ENCODE measurements around the gene GABRA1. TPM values are rescaled to one million over a fixed set of nuclear protein-coding genes. Genes with fewer than 3 reads are reported as not detected.

Gene GABRA1
- total RNA-seq, 1 experiment from 2014 or later, result not detected

DNA sequence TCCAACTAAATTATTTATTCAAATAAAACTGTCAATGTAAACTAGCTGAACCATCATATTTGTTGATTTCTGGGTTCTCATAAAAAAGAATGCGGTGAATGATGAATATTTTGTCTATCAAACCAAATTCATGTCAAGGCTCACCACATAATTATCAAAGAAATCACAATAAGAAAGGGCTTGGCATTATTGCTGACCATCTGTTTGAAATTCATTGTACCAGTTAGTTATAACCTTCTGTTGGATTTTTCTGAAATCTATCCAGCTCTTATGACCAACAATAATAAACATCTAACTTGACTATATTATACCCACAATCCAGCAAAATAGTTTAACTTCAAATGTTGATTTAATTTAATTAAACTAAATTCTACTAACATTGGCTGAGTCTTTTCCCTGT, 53.1 kb downstream of the GABRA1 start:
- H3K27ac Mint-ChIP-seq (ENCODE audit: unreplicated experiment), result no peak overlapping the region
- Histone ChIP-seq H3K27me3 (replicated peaks; ENCODE audit: control insufficient read depth, insufficient read depth, low read length) (no peaks in the 10 kb centered on the region), H3K4me3 (ENCODE audit: low read depth, low read length) (no peak overlapping the region), H3K36me3 (ENCODE audit: control insufficient read depth, insufficient read depth, low read length) (no peaks in the 10 kb centered on the region), H3K4me1 (no peaks in the 10 kb centered on the region), H3K9me3 (no peaks in the 10 kb centered on the region)
- intact Hi-C loops (cut with micrococcal nuclease; ENCODE audit: unreplicated experiment), result no loop called here
- H3K27me3 Mint-ChIP-seq (ENCODE audit: insufficient read depth, unreplicated experiment), result peaks cover 7% of the 10 kb centered on the region
- no TSS peak for BruUV-seq (replicated peaks)
- no peak for DNase-seq
- no peak for TF ChIP-seq CTCF (IDR thresholded peaks at IDR 0.05; ENCODE audit: insufficient read depth in 1 of 2, low read depth in 1 of 2, low read length in 1 of 2, severe bottlenecking in 1 of 2, unreplicated experiment in 1 of 2)
- no peak overlapping the region for H3K4me3 Mint-ChIP-seq (ENCODE audit: unreplicated experiment)
- ChIA-PET CTCF (no interaction called here), POLR2A (no interaction called here)
- H3K36me3 Mint-ChIP-seq (ENCODE audit: insufficient read depth, unreplicated experiment), result no peaks in the 10 kb centered on the region
- no peaks in the 10 kb centered on the region for H3K4me1 Mint-ChIP-seq (ENCODE audit: low read depth, unreplicated experiment)
- H3K9me3 Mint-ChIP-seq (ENCODE audit: unreplicated experiment), result no peaks in the 10 kb centered on the region

DNA sequence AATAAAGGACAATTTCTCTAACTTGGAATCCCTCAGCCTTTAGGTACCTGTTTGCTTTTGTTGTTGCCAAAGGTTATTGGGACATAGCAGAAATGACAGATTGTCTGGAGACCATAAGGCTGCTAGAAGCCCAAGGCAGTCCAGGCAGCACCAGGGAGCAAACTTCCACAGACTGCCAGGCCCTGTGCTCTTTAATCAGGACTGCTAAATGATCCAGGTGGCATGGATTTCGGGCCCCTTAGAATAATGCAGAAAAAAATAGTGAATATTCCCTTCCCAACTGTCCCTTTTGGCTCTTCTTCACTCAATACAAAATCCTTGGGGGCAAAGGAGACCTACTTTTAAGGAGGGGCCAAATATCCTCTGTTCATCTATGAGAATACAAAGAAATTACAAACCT, 73.9 kb downstream of the GABRA1 start:
- intact Hi-C loops (cut with micrococcal nuclease; ENCODE audit: unreplicated experiment), result no loop called here
- peaks cover 8% of the 10 kb centered on the region for H3K27me3 Mint-ChIP-seq (ENCODE audit: insufficient read depth, unreplicated experiment)
- H3K4me3 Mint-ChIP-seq (ENCODE audit: unreplicated experiment), result no peak overlapping the region

DNA sequence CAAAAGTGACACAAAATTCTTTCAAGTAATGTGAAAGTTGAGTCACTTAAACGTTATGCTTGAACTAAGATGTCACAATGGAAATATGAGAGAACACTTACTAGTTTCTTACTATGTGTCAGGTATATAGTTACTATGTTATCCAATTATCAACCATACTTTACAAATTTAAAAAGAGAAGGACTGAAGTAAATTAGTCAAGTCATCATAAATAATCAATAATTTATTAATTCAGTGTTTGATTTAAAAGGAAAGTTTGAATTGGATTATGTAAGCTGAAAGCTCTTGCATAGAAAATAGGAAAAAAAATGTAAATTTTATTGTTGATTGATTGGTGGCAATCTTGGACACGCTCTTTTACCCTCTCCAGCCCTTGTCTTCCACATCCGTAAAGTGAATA, 76.3 kb downstream of the GABRA1 start:
- intact Hi-C loops (cut with micrococcal nuclease; ENCODE audit: unreplicated experiment), result no loop called here
- Histone ChIP-seq H3K9me3 (peaks cover 5% of the 10 kb centered on the region; the same call in 1 of the 2 replicates), H3K36me3 (ENCODE audit: control insufficient read depth, insufficient read depth, low read length) (no peaks in the 10 kb centered on the region), H3K4me3 (ENCODE audit: low read depth, low read length) (no peak overlapping the region), H3K27me3 (replicated peaks; ENCODE audit: control insufficient read depth, insufficient read depth, low read length) (no peaks in the 10 kb centered on the region), H3K4me1 (no peaks in the 10 kb centered on the region)
- no peak overlapping the region for H3K4me3 Mint-ChIP-seq (ENCODE audit: unreplicated experiment)
- H3K4me1 Mint-ChIP-seq (ENCODE audit: low read depth, unreplicated experiment), result no peaks in the 10 kb centered on the region
- H3K27me3 Mint-ChIP-seq (ENCODE audit: insufficient read depth, unreplicated experiment), result peaks cover 8% of the 10 kb centered on the region
- DNase-seq, result no peak
- no peaks in the 10 kb centered on the region for H3K36me3 Mint-ChIP-seq (ENCODE audit: insufficient read depth, unreplicated experiment)
- no peak for TF ChIP-seq CTCF (IDR thresholded peaks at IDR 0.05; ENCODE audit: insufficient read depth in 1 of 2, low read depth in 1 of 2, low read length in 1 of 2, severe bottlenecking in 1 of 2, unreplicated experiment in 1 of 2)
- H3K9me3 Mint-ChIP-seq (ENCODE audit: unreplicated experiment), result peaks cover 9% of the 10 kb centered on the region
- BruUV-seq (replicated peaks), result no TSS peak
- POLR2A ChIA-PET, result no interaction called here
- no peak overlapping the region for H3K27ac Mint-ChIP-seq (ENCODE audit: unreplicated experiment)
- CTCF ChIA-PET, result no interaction called here

More for the DNA sequence above, 73.9 kb downstream of the GABRA1 start:
- H3K36me3 Mint-ChIP-seq (ENCODE audit: insufficient read depth, unreplicated experiment), result no peaks in the 10 kb centered on the region
- CTCF ChIA-PET, result no interaction called here
- peaks cover 5% of the 10 kb centered on the region; the same call in 1 of the 2 replicates for H3K9me3 ChIP-seq
- H3K36me3 ChIP-seq (ENCODE audit: control insufficient read depth, insufficient read depth, low read length), result no peaks in the 10 kb centered on the region
- H3K27ac Mint-ChIP-seq (ENCODE audit: unreplicated experiment), result no peak overlapping the region
- H3K4me1 ChIP-seq, result no peaks in the 10 kb centered on the region
- BruUV-seq (replicated peaks), result no TSS peak
- no peaks in the 10 kb centered on the region for H3K27me3 ChIP-seq (replicated peaks; ENCODE audit: control insufficient read depth, insufficient read depth, low read length)
- peaks cover 9% of the 10 kb centered on the region for H3K9me3 Mint-ChIP-seq (ENCODE audit: unreplicated experiment)
- no peak overlapping the region for H3K4me3 ChIP-seq (ENCODE audit: low read depth, low read length)
- no peaks in the 10 kb centered on the region for H3K4me1 Mint-ChIP-seq (ENCODE audit: low read depth, unreplicated experiment)
- no peak for TF ChIP-seq CTCF (IDR thresholded peaks at IDR 0.05; ENCODE audit: insufficient read depth in 1 of 2, low read depth in 1 of 2, low read length in 1 of 2, severe bottlenecking in 1 of 2, unreplicated experiment in 1 of 2)
- POLR2A ChIA-PET, result no interaction called here
- DNase-seq, result no peak

Data from Caco-2 (cell line).